ENCODE measurements around the gene FBLN2.

GRCh38 chr3:13616359-13616758 is 67.4 kb downstream of the FBLN2 start:
- TF ChIP-seq POLR2A (IDR thresholded peaks at IDR 0.05) (no peak), CTCF (IDR thresholded peaks at IDR 0.05) (no peak)

Measured in gastroesophageal sphincter (tissue), 3 donors.